HG03442 (cell line): Measurements from ENCODE around the gene CMTM7.
A peak's percentile ranks its signal among the peaks of the same experiment; 100 is the strongest.

ENCODE experiments used
- ATAC-seq: cut with Tn5 transposase; IDR thresholded peaks from one replicate; pipeline ENCODE4 v1.9.1; 2021; ENCODE audit warnings: mild to moderate bottlenecking, moderate library complexity; ENCODE audit not compliant: unreplicated experiment

Gene CMTM7

DNA sequence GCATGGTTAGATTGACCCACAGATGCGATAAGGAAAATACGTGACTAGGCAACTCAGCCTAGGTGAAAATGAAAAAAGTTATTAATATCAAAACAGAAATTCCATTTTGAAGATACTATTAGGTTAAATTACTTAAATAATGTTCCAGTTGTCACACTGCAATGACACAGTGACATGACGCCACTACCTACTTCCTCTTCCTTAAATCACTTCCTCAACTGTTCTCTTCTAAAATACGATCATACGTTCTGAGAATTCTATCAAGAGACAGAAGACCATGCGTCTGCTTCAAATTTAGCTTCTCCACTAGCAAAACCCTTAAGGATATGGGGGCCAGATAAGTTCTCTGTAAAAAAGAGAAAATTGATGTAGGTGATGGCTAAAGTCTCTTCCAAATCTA, 92.8 kb downstream of the CMTM7 start:
- ATAC-seq = no peak

DNA sequence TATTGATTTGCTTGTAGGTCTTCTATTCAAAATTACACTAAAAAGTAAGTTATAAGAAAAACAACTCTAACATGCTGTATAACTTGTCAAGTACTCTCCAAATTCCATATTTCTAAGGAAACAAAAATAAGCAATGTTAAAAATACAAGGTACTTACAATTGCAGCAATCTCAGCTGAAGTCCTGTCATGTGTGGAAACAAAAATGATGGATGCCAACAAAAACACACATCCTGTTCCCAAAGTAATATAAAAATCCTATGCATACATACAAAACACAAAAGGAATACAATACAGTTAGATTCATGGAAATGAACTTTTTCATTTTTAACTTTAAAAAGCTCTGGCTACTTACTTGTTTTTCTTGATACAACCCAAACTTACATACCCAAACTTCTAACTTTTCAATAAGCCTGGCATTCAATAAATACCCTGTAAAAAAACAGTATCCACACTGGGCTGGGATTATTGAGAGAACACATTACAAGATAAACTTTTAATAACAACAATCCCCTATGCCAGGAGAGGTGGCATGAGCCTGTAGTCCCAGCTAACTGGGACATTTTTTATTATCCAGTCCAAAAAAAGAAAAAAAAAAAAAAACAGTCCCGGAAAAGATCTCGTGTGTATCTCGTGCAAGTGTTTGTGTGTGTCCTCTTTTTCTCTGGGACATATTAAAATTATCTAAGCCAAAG, 96.3 kb downstream of the CMTM7 start:
- no peak for ATAC-seq

- ATAC-seq = no peak
Measured at GRCh38 chr3:32488474-32489008, 96.9 kb downstream of the CMTM7 start.

DNA sequence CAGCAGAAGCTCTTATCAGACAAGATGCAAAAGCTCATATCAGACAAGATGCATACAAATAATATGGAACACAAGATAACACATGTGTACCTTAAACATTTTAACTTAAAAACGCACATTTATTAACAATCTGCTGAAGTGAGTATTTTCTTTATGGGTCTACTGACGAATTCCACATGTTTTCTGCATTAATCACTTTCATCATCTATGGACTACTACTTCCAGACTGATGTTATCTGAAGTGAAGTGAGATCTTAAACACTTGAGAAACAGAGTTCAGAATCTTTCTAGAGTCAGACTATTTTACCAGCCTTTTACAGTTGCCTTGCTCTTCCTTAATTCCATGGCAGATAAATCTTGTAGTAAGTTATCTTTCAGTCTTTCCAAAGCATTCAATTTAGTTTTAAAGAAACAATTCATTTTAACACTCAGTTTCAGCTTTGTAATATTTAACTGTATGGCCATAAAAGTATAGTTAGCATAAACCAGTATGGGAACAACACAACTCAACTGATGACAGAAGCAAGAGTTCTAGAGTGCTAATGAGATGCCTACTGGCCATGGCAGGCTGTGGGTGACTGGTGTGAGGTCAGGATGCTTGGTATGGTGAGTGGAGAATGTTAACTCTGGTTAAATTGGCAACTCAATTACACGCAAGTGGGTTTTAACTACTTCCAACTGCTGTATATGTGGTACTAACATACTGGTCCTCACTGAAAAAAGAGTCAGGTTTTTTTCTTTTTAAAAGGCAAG, 101.2 kb downstream of the CMTM7 start:
- no peak for ATAC-seq

DNA sequence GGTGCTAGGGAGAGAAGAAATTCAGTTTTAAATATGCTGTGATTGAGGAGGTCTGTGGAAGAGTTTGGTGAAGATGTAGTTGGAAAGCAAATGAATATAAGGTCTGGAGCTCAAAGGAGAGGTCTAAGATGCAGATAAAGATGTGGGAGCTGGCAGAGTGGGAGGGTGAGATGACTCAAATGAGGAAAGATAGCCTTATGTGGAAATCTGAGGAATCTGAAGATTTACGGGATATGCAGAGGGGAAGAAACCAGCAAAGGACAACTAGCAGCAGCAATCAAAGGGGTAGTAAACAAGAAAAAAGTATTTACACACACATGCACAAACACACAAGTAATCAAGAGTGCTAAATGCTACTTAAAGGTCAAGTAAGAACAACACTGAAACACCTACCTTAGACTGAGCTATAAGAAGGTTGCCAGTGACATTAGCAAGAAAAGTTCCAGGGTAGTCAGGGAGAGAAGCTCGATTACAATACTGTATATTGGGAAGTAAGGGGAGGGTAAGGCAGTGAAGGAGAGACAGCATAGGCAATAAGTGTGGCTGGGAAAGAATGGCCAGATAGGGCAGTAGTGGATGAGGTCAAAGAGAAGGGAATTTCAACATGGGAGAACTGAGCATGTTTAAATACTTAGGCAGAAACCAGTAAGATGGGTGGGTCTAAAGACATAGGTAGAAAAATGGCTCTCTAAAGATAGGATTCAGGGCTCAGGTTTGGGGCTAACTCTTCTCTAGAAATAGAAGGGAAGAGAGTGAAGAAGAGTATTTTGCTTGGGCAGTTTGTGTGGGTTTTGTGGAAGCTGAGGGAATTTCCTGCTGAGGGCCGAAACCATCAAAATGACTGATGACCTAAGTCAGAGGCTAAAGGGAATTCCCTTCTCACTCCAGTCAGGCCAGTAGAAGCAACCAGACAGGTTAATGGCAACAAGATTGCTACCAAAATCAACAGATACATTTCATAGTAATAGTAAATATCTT, 102.1 kb downstream of the CMTM7 start:
- ATAC-seq = peak; percentile 86

- no peak for ATAC-seq
Measured at GRCh38 chr3:32495085-32495484, 103.4 kb downstream of the CMTM7 start.

DNA sequence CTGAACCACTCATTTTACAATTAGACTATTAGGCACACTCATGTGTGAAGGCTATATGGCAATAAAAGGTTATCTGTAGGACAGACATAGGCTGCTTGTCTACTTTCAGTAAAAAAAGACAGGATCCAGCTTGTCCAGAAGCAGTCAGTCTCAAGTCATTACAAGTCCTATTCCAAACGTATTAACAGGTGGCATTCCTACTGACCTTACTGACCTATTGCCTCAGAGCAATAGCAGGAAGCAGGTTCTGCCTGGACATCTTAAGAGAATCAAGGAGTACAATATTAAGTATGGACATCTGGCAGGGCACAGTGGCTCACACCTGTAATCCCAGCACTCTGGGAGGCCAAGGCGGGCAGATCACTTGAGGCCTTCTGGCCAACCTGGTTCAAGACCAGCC, 104.0 kb downstream of the CMTM7 start:
- ATAC-seq = no peak

DNA sequence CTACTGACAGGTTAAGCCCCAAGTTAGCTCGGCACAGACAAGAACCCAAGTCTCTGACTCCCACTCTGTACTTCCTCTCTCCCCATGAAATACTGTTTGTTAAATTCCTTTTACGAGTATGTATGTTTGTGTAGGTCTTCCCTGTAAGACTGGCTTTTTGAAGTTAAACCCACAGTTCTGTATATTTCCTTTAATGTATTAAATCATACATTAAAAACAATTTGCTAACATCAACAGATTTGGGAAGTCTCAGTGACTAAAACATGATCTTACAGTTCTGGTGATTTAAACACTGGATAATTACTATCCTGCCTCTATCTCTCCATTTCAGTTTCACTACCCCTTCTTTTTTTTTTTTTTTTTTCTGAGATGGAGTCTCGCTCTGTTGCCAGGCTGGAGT, 106.6 kb downstream of the CMTM7 start:
- no peak for ATAC-seq

GRCh38 chr3:32498992-32499391, 107.3 kb downstream of the CMTM7 start:
- no peak for ATAC-seq

DNA sequence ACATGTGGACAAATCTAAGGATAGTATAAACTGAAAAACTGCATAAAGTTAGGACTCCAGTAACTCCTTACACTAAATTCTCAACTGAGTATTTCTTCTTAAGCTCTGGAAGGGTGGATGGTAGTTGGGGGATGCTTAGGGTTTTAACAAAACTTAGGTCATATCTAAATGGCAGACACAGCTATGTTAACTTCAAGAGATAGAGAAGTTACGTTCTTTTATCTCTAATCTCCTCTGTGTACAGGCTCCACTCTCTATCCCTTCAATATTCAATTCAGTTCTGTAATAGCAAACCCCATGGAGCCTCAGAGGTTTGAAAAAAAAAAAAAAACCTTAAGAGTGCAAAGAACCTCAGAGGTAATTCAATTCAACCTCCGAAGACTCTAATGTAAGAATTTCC, 107.9 kb downstream of the CMTM7 start:
- ATAC-seq = no peak

- no peak for ATAC-seq
Measured at GRCh38 chr3:32500231-32500630, 108.6 kb downstream of the CMTM7 start.

GRCh38 chr3:32500880-32501782, 109.5 kb downstream of the CMTM7 start:
- no peak for ATAC-seq

DNA sequence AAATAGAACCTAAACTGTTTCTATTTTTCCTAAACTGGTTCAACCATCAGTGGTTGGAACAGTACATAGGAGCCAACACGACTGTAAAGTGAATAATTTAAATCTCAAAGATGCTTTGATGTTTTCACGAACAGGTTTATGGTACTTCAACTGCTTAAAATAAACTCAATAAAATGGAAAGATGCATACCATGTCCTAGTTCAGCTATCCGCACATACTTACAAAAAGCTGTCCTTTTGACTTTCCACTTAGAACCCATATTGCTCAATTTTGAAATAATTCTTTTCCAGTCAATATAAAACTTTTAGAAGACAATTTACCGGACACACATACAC, 110.1 kb downstream of the CMTM7 start:
- no peak for ATAC-seq

DNA sequence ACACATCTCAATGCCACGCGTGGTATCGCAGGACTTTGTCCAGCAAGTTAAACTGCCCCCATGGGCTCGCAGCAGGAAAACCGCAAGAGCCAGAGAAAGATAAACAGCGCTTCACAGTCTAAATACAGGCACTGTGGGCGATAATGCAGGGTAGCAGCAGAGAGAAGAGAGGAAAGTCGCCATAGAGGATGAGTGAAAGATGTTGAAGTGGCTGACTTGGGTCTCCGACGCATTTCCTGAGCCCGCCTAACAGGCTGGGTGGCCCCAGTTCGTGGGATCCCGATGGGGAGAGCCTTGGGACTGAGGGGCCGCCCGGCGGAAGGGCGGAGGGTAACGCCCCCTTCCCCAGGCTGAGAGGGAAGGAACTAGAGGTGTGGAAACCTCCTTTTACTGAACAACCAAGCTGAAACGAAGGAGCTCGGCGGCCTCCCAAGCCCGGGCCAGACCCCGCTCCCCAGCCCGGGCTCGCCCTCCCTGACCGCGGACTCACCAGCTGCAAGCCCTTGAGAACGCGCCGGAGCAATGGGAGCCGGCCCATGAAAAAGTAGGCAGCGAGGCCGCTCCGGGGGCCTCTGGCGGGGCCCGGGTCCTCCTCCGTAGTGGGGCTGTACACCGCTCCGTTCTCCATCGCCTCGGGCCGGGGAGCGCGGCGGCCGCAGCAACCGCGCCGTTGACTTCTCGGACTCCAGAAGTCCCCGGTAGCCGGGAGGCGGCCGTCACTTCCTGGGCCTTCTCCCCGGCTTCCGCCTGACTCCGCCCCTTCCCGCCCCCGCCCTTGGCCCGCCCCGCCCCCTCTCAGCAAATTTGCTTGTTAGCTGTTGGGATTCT, 110.7 kb downstream of the CMTM7 start, which contains the start of gene CMTM6:
Gene CMTM6, minus strand, starts transcription at position 735 of the 828 bp plus-strand sequence. Its CDS starts 107 bp downstream, at position 628.
- peak; percentile 67 for ATAC-seq

- no peak for ATAC-seq
Measured at GRCh38 chr3:32502946-32503286, 111.3 kb downstream of the CMTM7 start.
